AG09319 (cell line): ENCODE results near the gene FOXL3.
A peak's percentile ranks its signal among the peaks of the same experiment; 100 is the strongest.

ENCODE experiments used
- DNase-seq: peaks from one replicate; pipeline ENCODE4 v3.0.0-alpha.2; 2010; ENCODE audit warnings: low read depth; ENCODE audit errors: extremely low read depth
- TF ChIP-seq, protein P1 (sequence below): IDR thresholded peaks from 2 replicates; pipeline ENCODE4 v1.5.1; 2011; ENCODE audit warnings: low read depth, mild to moderate bottlenecking, inconsistent platforms, low read length, moderate library complexity

FOXL3 gene

DNA sequence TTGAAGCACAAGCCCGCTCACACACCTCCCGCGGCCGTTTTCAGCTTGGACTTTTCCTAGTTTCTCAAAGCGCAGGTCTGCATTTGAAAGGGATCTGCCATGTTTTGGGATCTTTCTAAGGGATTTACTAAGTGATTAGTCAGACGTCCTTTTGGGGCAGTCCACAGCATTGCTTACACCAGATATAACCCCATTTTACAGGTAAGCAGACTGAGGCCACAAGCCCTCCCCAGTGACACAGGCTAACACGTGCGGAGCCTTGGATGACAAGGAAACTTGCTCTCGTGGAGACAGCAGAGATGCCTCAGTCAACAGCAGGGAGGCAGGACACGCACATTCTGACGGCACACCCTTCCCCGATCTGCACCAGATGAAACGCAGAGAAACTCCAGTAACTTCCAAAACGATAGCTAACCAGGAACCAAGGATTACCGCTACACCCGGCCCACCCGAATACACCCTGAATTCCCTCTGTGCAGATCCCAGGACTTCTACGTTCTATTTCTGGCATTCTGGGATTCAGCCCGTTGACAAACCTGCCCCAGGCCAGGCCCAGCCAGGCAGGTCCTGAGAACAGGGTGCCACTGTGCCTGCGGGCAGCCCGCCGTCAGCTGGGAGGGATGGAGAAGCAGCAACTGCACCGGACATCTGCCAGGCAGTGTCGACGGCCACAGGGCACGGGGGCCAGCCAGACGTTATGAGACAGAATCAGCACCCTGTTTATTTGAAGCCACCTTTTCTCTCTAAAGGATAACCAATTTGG is 27.9 kb downstream of the FOXL3 start:
- TF ChIP-seq, protein P1, sequence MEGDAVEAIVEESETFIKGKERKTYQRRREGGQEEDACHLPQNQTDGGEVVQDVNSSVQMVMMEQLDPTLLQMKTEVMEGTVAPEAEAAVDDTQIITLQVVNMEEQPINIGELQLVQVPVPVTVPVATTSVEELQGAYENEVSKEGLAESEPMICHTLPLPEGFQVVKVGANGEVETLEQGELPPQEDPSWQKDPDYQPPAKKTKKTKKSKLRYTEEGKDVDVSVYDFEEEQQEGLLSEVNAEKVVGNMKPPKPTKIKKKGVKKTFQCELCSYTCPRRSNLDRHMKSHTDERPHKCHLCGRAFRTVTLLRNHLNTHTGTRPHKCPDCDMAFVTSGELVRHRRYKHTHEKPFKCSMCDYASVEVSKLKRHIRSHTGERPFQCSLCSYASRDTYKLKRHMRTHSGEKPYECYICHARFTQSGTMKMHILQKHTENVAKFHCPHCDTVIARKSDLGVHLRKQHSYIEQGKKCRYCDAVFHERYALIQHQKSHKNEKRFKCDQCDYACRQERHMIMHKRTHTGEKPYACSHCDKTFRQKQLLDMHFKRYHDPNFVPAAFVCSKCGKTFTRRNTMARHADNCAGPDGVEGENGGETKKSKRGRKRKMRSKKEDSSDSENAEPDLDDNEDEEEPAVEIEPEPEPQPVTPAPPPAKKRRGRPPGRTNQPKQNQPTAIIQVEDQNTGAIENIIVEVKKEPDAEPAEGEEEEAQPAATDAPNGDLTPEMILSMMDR = no peak
- no peak for DNase-seq

GRCh38 chr7:318476-318875 is 28.5 kb downstream of the FOXL3 start:
- TF ChIP-seq, protein P1 = no peak

DNA sequence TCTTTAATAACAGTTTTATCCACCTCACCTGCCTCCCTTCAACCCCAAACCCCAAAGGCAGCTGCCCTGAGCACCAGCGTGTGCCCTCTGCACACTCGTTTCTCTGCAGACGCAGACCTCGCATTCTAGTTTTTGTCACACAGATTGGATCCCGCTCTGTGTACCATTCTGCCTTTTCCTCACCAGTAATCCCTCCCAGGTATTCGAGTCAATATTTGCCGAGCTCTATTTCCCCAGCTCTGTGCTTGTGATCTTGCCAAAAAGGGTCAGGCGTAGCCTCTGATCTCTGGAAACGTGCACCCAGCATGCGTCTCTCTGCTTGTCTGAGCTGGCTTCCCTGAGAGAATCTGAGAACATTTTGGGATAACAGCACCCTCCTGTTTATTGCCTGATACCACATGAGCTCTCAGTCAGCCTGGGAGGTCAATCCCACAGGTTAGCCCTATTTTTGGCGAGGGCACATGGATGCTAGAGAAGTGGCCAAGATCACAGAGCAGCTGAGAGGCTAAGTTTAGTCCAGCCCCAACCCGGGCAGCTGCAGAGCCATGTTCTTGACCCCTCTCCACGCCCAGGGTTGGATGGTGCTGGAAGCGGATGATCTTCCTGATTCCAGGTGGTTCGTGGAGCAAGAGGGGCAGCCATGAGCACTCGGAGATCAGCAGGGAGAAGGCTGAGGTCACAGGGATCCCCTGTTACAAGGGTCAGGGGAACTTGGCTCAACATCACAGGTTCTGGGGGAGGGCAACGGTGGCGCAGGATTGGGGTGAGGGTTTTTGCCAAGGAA is 29.1 kb downstream of the FOXL3 start:
- no peak for DNase-seq
- TF ChIP-seq, protein P1 = no peak

More at GRCh38 chr7:318476-318875, 28.5 kb downstream of the FOXL3 start:
- DNase-seq = no peak

GRCh38 chr7:320297-320696 is 30.3 kb downstream of the FOXL3 start:
- DNase-seq = no peak
- TF ChIP-seq, protein P1 = no peak

DNA sequence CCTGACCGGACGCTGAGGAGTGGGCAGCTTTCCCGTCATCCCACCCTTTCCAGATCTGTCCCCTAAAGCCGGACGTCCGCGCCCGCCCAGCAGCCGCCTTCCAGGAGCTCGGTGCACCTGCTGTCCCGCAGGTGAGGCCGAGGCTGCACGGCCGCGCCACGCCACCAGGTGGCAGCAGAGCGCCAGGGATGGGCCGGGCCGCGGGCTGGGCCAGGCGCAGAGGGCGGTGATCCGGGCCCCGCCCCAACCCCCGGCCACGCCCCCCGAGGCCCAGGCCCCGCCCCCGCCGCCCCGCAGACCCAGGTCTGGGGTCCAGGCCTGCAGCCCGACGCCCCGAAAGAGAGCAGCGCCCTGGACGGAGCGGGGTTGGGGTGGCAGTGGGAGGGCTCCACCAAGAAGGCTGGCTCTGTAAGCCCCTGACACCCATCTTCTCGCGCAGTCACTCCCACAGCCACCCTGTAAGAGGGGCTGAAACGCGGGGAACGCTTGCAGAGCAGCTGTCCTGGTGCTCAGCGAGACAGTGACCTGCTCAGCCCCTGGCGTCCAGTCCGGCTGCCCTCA is 32.2 kb downstream of the FOXL3 start:
- DNase-seq = no peak
- TF ChIP-seq, protein P1 = peak; percentile 60

- DNase-seq = no peak
- TF ChIP-seq, protein P1 = no peak
These were observed 32.7 kb downstream of the FOXL3 start for GRCh38 chr7:322708-323111.

GRCh38 chr7:323410-323809 is 33.4 kb downstream of the FOXL3 start:
- TF ChIP-seq, protein P1 = no peak
- no peak for DNase-seq
